ENCODE measurements around the gene SLC25A21. TPM values are rescaled to one million over a fixed set of nuclear protein-coding genes. Genes with fewer than 3 reads are reported as not detected.

SLC25A21 gene
- total RNA-seq, 1 experiment from 2014 or later = 7.1 TPM

DNA sequence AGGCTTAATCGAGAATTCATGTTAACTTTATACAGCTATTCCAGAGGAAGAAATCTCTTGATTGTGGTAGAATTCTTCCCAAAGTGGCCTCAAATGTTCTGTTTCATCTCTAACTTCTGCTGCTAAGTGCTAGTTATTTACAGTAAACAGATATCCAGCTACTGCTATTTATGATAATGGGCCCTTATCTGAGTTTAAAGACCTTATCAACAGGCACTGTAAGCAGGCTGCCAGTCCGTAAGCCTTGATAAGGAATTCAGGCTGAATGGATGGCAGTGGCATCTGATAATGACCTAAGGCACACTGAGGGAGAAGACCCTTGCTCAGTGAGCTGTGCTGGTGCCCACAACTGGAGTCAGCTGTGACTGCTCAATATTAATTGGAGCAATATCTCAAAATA, 451.7 kb downstream of the SLC25A21 start:
- Mint-ChIP-seq H3K9me3 (no peaks in the 10 kb centered on the region), H3K27ac (no peak overlapping the region), H3K36me3 (ENCODE audit: insufficient read depth in 1 of 3, low read depth in 3 of 3) (no peaks in the 10 kb centered on the region), H3K4me3 (no peak overlapping the region), H3K27me3 (ENCODE audit: low read depth) (no peaks in the 10 kb centered on the region; the same call in 1 of the 2 replicates), H3K4me1 (peaks cover 19% of the 10 kb centered on the region in 2 experiments)
- no peak overlapping the region for H3K4me2 ChIP-seq (ENCODE audit: insufficient read depth, insufficient read length, low read length)
- no peak overlapping the region for H3K56ac ChIP-seq (ENCODE audit: insufficient read length, low read depth, low read length)
- no peak overlapping the region for H2AK5ac ChIP-seq (ENCODE audit: insufficient read length, low read length)
- no peak overlapping the region for H3K4ac ChIP-seq (ENCODE audit: low read depth, low read length)
- H3K14ac ChIP-seq (ENCODE audit: insufficient read depth, low read length) = no peak overlapping the region
- no peaks in the 10 kb centered on the region for H3K23me2 ChIP-seq (ENCODE audit: insufficient read length, low read depth, low read length, poor library complexity, severe bottlenecking)
- no peak overlapping the region for H3K27ac ChIP-seq (ENCODE audit: insufficient read length, low read depth, low read length)
- no peak for DNase-seq
- H2BK20ac ChIP-seq (ENCODE audit: low read depth, low read length, poor library complexity, severe bottlenecking) = no peak overlapping the region
- no peak overlapping the region for H2BK12ac ChIP-seq (ENCODE audit: insufficient read length, low read depth, low read length)
- H2BK15ac ChIP-seq (ENCODE audit: low read depth, low read length) = no peak overlapping the region
- H2BK5ac ChIP-seq (ENCODE audit: insufficient read length, low read length) = no peak overlapping the region
- no CpG with 5 or more reads among the region's 2 CpGs for WGBS (ENCODE audit: extremely low coverage, insufficient read length, low lambda C conversion rate)
- H3K23ac ChIP-seq (ENCODE audit: insufficient read length, low read depth, low read length) = no peak overlapping the region
- H2AFZ ChIP-seq (ENCODE audit: low read length) = no peak overlapping the region
- H3K4me1 ChIP-seq (ENCODE audit: insufficient read depth, low read length) = peaks cover 11% of the 10 kb centered on the region; the same call in 1 of the 2 replicates
- no peak overlapping the region for H3K18ac ChIP-seq (ENCODE audit: insufficient read length, low read depth, low read length)
- H4K20me1 ChIP-seq (ENCODE audit: control insufficient read depth, insufficient read depth, insufficient read length) = no peaks in the 10 kb centered on the region
- no peaks in the 10 kb centered on the region for H3K27me3 ChIP-seq (ENCODE audit: insufficient read depth, low read length)
- no peak overlapping the region for H3K9ac ChIP-seq (ENCODE audit: extremely low read depth, insufficient read length, low read length)
- no peak overlapping the region for H4K5ac ChIP-seq (ENCODE audit: insufficient read length, low read depth, low read length)
- no peak overlapping the region for H3T11ph ChIP-seq (ENCODE audit: low read length)
- no peaks in the 10 kb centered on the region for H3K79me2 ChIP-seq (ENCODE audit: insufficient read depth, low read length)
- no peaks in the 10 kb centered on the region for H3K79me1 ChIP-seq (ENCODE audit: insufficient read depth, low read depth, low read length, poor library complexity, severe bottlenecking)
- H4K8ac ChIP-seq (replicated peaks; ENCODE audit: insufficient read length, low read depth, low read length) = no peak overlapping the region
- no peak overlapping the region for H2BK120ac ChIP-seq (ENCODE audit: low read depth, low read length, poor library complexity, severe bottlenecking)
- no peak overlapping the region for H4K91ac ChIP-seq (ENCODE audit: insufficient read length, low read depth, low read length)
- no peak for TF ChIP-seq CTCF (conservative IDR thresholded peaks at IDR 0.05)
- no peaks in the 10 kb centered on the region for H3K9me3 ChIP-seq (ENCODE audit: control insufficient read depth, low read depth, low read length)

Data from H9 (cell line).